IPS DF 19.7 (cell line): ENCODE results near the gene ZNF775.
A peak's percentile ranks its signal among the peaks of the same experiment; 100 is the strongest.

Source experiments
- DNase-seq: peaks from one replicate; pipeline ENCODE4 v3.0.0-alpha.2; 2013; ENCODE audit warnings: low read depth, low spot score

The ZNF775 gene

DNA sequence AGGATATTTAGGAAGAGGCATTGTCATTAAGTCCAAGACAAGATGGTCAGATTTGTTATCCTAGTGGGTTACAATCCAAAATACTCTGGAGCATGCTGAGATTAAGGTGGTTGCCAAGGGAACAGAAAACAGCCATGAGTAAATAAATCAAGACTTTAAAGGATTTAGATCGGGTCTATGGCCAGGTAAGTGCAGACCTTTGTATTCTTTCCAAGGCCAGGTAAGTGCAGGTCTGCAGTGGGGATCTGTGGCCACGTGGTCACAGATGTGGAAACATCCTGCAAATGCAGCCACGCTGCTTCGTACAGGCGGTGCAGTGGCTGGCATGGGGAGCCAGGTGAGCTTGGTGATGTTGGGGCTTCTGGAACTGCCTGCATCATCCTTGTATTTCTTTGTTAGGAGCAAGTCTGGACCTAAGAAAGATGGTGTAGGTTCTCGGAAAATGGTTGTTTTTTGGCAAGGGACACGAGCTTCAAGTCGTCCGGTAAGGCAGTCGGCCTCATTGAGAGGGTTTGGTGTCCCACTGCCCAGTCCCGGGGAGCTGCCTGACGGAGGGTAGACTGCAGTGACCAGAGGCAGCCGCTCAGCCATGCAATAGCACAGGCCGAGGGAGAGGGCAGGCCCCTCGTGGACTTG, 21.8 kb downstream of the ZNF775 start:
- DNase-seq = no peak

- DNase-seq = no peak
Observed at GRCh38 chr7:150401424-150401790, 22.3 kb downstream of the ZNF775 start.

GRCh38 chr7:150401861-150402631, 22.9 kb downstream of the ZNF775 start:
- peak; percentile 96 for DNase-seq

- no peak for DNase-seq
Observed at GRCh38 chr7:150402671-150403321, 23.7 kb downstream of the ZNF775 start.

GRCh38 chr7:150403376-150404171, 24.4 kb downstream of the ZNF775 start:
- no peak for DNase-seq

- no peak for DNase-seq
Observed at GRCh38 chr7:150404172-150404804, 25.2 kb downstream of the ZNF775 start.

GRCh38 chr7:150404805-150405583, 25.9 kb downstream of the ZNF775 start:
- DNase-seq = no peak

GRCh38 chr7:150405584-150406311, 26.6 kb downstream of the ZNF775 start:
- no peak for DNase-seq

DNA sequence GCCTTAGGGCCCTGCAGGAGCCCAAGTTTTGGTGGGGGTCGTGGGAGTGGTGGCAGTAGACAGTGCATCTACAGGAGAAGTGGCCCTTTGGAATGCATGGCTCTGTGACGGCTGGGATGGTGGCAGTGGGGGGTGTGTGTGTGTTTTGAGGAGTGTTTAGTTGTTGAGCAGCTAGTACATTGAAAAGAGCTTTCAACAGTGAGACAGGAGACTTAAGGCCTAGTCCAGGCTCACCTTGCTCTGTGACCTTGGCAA, 27.1 kb downstream of the ZNF775 start:
- no peak for DNase-seq

DNA sequence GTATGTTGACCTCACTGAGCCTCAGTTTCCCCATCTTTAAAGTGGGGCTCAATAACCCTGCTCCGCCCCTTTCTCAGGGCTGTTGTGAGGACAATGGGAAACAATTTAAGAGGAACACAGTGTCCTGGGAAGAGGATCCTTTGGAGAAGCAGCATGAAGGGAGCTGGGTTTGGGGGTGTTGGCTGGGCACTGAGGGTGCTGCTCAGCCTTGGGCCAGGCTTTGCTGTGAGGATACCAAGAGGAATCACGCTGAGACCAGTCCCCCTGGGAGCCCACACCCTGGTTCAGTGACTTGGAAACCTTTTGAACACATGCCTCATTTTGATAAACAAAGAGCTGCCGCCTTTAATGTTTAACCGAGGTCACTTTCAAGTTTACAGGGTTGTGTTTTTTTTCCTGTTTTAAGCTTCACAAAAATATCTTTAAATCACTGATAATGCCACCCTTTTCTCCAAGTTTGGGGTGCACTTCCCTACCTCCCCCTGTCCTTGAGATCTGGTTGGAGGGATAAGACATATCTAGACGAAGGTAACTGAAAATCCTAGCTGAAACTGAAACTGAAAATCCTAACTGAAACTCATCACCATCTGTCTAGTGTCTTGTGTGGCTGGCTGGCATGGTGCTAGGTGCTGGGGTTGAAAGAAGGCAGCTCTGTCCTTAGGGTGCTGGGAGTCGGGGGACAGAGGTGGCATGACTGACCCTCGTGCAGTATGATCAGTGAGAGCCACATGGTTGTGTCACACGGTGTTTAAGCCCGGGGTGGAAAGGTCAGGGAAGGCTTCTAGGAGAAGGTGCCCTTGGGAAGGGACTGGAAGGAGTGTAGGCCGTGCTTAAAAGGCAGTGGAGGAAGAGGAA, 27.7 kb downstream of the ZNF775 start:
- DNase-seq = no peak

GRCh38 chr7:150407588-150408392, 28.7 kb downstream of the ZNF775 start:
- no peak for DNase-seq

- no peak for DNase-seq
Observed at GRCh38 chr7:150408393-150409299, 29.5 kb downstream of the ZNF775 start.

GRCh38 chr7:150409300-150410030, 30.3 kb downstream of the ZNF775 start:
- DNase-seq = no peak

GRCh38 chr7:150410131-150410530, 31.0 kb downstream of the ZNF775 start:
- no peak for DNase-seq

- DNase-seq = no peak
Observed at GRCh38 chr7:150410680-150411346, 31.7 kb downstream of the ZNF775 start.

- DNase-seq = no peak
Observed at GRCh38 chr7:150411606-150412005, 32.5 kb downstream of the ZNF775 start.
